GM19023 (cell line): Measurements from ENCODE around the gene HUNK.
"Not testable (repeated sequence)": the region's sequence is repeated elsewhere in the genome, so short reads cannot be mapped to it uniquely, and the experiment has no call there.

ENCODE experiments used
- ATAC-seq: cut with Tn5 transposase; IDR thresholded peaks from one replicate; pipeline ENCODE4 v1.9.1; 2021; ENCODE audit warnings: mild to moderate bottlenecking, moderate library complexity; ENCODE audit not compliant: unreplicated experiment

The HUNK gene

DNA sequence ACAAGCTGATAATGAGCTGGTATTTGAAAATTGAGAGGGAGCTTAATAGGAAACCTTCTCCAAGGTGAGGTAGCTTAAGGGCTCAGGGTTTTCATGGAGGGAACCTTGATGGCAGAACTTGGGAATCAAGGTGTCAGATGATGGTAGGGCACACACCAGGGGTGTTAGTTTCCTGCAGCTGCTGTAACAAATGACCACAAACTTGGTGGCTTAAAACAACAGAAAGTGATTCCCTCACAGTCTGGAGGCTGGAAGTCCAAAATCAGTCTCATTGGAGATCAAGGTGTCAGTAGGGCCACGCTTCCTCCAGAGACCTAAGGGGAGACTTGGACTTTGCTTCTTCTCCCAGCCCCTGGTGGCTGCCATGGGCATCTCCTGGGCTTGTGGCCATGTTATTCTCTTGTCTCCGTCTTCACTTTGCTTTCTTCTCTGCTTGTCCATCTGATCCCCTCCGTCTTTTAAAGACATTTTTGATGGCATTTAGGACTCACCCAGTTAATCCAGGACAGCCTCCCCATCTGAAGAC, 45.5 kb downstream of the HUNK start:
- ATAC-seq: no peak

DNA sequence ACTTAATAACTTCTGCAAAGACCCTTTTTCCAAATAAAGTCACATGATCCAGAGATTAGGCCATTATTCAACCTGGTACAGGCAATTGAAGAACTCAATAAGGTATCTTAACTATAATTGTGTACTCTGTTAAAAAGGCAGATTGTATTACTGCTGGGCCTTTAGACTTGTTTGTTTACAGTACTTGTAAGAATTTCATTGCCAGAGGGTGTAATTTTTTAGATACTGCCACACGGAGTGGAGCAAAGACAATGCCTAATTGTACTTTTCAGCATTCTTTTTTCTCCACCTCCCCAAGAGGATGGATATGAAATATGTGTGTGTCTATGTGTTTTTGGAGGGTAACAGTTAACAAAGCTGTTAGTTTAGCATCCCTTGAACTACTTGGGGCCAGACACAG, 47.5 kb downstream of the HUNK start:
- no peak for ATAC-seq

DNA sequence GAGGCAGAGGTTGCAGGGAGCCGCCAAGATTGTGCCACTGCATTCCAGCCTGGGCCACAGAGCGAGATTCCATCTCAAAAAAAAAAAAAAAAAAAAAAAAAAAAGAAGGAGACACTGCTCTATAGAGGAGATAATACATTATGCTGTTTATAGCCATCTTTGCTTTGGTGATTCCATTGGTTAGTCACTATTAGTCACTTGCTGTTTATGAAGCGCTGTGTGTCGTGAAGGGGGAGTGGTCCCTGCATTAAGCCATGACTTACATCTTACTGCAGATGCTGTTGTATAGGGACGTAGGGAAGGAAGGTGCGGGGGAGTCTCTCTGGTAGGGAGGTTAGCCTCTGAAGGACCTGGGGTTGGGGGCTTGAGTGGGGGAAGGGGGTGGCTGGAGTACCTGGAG, 48.3 kb downstream of the HUNK start:
- no peak for ATAC-seq

DNA sequence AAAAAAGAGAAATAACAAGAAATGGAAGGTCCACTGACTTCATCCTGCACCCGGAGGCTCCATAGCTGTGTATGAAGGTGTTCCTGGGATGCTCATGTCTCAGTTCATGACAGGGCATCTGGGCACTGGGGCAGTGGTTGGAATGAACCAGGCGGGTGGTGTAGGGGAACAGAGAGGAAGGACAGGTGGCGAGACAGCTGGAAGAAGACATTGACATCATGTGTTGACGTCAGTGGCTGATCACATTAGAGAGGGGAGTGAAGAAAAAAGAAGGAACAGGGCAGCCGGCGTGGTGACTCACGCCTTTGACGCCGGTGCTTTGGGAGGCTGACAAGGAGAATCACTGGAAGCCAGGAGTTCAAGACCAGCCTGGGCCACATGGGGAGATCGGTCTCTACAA, 50.1 kb downstream of the HUNK start:
- ATAC-seq: no peak

DNA sequence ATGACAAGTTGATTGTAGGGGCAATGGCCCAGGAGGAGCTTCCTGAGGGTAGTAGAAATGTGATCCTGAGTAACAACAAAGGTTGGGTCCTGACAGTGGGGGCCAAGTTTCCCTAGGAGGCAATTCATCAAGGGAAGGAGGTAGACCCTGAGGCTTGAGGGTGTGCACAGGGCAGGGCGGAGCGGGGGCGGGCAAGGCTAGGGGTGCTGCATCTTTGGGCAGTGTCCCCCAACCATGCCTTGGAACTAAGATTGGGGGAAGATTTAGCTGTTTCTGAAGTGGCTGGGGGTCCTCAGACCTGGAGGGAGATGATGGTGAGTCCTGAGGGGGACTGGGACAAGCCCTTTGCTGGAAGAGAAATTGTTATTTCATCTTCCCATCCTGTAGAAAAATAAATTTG, 50.9 kb downstream of the HUNK start:
- no peak for ATAC-seq

DNA sequence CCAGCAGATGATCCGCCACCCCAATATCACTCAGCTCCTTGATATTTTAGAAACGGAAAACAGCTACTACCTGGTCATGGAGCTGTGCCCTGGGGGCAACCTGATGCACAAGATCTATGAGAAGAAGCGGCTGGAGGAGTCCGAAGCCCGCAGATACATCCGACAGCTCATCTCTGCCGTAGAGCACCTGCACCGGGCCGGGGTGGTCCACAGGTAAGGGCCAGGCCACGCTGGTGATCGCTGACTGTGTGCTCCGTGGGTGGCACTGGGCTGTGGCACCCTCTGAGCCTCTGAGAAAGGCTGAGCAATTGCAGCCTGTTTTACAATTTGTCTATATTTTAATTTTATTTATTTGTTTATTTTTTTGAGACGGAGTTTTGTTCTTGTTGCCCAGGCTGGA, 51.7 kb downstream of the HUNK start:
- no peak for ATAC-seq

DNA sequence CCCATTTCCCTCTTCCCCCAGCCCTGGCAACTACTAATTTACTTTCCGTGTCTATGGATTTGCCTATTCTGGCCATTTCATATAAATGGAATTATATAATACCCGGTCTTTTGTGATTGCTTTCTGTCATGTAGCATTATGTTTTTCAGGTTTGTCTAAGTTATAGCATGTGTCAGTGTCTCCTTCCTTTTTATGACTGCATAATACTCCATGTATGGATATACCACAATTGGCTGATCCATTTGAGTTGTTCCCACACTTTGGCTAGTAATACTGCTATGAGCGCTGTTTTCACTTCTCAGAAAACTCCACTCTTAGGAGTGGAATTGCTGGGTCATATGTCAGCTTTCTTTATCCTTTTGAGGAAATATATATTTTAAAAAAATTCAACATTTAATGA, 53.7 kb downstream of the HUNK start:
- no peak for ATAC-seq

DNA sequence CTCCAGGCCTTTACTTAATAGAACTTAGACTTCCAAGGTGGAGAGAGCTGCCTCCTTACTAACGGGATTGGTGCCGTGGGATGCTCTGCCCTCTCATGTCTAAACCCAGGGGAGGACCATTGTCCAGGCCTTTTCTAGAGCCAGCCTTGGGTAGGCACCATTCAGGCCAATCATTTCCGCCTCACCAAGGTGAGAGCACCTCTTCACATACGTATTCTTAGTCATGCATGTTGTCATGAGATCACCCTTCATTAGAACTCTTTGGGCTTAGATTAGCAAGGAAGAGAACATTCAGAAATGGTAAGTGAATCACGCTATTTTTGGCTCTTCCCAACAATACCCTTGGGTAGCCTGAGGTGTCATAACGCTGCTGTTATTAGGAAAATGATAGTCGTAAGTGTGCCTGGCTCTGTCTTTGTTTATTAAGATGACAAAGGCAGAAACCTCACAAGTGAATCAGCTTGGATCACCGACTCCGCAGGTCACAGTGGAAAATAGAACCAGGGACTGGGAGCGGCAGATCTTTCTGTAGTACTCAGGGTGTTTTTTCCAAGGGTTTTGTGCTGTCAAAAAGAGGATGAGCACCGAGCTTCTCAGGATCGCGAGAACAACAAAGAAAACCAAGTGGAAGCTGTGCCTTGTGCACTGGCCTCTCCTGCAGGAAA, 55.0 kb downstream of the HUNK start:
- ATAC-seq: no peak

DNA sequence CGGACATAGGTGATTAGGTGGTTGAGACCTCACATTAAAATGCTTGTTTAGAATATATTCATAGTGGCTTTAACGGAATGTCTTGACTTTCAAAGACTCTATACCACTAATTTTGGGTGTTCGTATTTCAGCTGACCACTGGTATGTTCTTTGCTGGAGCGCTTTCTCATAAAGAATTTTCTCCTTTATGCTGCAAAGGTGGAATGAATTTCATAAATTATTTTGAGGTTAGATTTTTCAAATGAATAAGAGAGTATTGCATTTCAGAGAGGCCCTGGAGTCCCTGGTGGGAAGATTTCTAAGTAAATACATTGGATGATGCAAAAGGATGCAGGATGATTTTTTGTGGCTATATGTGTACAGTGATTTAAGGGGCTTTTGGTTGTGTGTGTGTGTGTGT, 55.8 kb downstream of the HUNK start:
- no peak for ATAC-seq

DNA sequence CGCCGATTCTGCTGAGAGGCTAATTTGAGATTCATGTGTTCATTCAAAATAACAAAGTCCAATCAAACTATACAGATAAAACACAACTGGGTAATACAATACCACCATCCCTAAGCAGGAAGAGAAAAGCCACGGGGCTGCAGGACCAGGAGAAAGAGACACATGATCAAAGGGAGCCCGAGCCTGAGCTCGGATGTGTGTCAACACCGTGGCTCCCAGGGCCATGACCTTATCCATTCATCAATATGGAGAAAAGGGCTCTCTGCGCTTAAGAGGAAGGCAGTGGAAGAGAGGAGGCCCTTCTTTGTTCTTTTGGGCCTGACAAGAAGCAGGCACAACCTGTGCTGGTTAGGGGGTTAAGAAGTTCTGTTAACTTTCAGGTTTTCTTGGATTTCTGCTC, 56.7 kb downstream of the HUNK start:
- ATAC-seq: no peak

DNA sequence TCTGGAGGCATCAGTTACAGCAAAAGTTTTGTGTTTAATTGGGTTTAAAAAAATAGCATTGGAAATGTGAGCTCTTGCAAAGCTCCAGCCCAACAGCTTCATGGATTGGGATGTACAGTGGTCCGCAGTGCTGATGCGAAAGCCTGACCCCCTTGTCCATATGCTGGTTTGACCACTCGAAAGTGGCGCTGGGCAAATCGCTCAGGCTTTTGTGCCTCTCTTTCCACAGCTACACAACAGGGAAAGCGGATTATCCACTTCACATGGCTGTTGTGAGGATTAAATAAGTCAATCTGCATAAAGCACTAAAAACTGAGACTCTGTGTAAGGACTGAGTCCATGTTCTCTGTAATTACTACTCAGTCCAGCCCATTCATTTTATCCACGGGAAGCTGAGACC, 57.2 kb downstream of the HUNK start:
- ATAC-seq: no peak

DNA sequence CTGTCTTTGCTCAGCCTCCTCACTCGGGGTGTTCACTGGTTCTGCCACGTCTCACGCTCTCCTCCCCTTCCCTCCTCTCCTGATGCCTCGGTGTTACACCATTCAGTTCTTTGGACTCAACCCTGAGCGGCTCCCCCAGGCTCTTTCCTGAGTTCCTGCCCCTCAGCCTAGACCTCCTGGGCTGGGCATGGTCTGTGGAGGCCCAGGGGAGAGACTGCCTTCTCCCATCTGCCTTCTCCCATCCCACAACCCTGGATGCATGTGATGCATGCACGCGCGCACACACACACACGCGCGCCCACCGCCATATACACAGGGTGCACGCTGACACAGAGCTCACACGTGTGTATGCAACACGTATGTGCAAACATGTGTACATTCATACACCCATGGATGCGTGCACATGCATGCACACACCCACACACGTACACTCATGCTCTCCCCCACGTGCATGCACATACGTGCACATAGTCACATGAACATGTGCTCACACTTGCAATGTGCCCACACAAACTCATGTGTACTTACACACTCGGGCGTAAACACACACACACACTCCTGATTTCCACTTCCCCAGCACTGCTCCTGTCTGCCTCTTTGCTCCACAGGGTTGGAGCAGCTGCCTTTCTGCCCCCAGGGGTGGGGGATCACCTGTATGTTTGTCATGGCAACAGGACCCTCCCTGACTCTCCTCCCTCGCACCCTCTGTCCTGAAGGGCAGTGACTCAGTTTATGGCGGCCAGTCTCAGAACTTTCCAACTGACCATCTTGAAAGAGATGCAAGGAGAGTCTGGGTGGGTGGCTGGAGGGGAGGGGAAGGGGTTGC, 59.0 kb downstream of the HUNK start:
- no peak for ATAC-seq

DNA sequence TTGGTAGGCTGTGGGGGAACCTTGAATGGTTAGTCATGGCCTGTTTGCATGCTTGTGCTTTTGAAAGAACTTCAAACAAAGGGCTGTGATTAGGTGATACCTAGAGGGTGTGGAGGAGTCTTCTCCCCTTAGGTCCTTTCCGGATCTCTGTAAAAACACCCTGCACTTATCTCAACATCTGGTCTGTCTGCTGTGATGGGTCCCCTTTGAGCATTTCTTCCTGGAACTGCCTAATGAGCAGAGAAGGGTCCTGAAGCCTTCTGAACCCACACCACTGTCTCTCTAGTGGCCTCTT, 59.6 kb downstream of the HUNK start:
- ATAC-seq: no peak

DNA sequence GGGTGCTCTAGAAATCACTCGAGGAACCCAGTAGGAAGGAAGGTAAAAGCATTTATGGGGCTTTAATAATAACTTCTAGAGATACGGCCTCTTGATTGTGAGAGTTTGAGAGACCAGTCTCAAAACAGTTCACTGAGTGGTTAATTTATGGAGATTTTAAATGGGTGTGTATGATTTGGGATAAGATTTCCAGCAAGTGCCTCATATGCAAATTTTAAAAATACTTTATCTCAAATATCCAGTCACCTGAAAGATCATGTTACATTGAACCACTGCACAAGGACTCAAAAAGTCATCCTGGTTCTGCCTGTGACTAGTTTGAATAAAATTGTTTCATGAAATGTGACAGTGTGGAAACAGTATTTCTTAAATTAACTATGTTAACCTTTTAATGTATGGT, 64.5 kb downstream of the HUNK start:
- no peak for ATAC-seq

DNA sequence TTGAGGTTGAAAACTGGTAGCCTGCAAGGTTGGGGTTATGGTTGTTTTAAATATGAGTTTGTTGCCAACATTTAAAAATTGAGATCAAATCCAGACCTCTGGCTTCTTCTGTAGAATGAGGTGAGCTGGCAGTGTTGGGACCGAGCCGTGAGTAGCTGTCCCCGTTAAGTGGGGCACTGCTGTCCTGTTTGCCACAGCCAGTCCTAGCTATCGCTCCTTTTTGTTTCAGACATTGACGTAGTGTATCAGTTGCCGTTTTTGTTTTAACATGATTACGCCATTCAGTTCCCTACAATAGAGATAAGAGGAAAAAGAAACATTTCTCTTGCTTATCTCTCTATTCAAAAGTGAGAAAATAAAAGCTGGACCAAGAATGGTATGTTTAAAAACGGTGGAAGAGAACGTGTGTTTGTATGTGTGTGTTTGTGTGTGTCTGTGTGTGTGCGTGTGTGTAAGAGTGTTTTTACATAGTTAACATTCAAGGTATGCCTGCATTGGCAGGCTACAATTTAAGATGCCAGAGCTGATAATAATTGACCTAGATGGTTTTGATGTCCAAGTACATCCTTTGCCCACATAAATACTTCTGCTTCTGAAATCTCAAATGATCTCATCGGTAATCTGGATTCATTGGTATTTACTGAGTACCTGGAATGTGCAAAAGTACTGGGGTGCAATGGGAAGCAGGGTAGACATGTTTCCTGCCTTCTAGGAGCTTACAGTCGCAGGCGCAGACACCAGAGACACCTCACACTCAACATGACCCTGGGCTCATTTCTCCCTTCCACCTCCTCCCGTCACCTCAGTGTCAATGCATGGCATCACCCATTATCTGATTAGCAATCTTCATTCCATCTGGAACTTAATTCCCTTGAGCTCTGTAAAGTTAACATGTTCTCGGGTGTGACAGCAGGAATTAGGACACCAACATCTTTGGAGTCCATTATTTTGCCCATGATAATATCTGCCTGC, 65.8 kb downstream of the HUNK start:
- ATAC-seq: no peak

DNA sequence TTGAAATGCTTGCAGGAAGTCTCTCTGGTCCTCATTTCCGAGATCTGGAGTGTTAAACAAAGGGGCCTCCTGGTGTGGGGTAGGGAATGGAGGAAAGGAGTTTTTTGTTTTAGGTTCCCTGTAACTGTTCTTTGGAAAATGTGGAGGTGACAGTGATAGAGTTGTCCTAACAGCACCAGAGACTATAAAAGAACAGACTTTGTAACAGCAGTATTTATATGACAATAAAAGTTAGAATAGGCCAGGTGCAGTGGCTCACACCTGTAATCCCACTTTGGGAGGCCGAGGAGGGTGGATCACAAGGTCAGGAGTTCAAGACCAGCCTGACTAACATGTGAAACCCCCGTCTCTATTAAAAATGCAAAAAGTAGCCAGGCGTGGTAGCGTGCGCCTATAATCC, 68.9 kb downstream of the HUNK start:
- no peak for ATAC-seq

DNA sequence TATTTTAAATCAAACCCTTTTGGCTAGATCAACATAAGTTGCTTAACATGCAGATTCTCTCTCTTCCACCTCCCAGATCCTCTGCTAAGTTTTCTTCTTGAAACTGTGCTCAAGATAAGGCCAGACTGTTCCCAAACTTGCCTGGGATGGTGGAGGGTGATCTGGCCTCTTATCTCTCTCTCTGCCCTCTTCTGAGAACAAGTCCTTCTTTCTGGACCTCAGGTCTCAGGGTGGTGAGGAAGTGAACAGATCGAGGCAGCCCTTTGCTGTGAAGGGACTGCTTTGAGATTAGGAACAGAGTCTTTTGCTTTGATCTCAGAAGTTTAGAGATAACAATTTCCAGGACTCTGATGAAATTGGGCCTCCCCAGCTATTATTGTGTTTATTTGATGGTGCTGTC, 70.7 kb downstream of the HUNK start:
- ATAC-seq: no peak

DNA sequence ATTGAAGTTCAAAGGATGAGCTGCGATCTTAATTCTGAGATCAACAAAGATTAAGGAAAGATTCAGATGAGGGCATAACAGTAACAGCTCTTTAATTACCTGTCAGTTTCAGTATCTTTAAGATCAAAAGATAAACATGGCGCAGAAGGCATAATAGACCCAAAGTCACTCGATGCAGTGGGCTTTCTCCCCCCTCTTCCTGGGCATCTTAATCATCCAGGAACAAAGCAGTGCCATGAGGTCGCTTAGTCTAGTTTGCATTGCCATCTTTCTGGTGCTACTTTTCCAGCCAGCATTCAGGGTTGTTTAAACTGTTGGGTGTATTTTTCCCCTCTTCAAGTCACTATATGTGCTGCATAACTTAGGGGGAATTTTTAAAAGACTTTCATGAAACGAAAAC, 72.3 kb downstream of the HUNK start:
- no peak for ATAC-seq

DNA sequence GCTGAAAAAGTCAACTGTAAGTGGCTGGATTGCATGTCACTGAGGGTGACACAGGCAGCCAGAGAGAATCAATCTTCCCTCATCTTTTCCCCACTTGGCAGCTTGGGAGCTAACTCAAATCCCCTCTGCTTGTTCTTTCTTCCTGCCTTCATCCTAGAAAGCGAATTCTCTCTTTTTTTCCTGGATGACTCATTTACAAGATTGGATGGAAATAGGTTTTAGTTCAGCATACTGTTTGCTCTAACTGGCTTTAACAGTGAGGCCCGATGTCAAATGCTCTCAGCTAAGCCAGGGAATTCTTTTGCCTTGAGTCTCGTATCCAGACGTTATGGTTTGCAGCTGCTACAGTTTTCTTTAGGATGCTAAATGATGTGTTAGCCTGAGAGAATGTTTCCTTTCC, 72.7 kb downstream of the HUNK start:
- no peak for ATAC-seq

DNA sequence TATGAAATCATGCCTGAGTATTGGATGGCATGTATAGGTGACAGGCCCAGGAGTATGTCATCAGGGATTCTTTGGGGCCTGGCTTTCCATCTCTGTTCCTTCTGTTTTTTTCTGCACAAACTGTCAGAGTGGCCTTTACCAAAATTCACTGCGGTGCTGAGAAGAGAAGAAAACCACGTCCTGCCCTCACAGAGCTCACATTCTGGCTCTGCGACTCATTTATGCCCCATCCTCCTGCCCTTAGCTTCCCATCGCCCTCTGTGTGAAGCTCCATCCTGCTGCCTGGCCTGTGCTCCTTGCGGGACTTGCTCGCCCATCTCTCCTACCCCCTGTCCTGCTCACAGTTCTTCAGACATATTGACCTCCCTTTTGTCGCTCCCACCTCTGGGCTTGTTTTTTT, 73.4 kb downstream of the HUNK start:
- no peak for ATAC-seq

DNA sequence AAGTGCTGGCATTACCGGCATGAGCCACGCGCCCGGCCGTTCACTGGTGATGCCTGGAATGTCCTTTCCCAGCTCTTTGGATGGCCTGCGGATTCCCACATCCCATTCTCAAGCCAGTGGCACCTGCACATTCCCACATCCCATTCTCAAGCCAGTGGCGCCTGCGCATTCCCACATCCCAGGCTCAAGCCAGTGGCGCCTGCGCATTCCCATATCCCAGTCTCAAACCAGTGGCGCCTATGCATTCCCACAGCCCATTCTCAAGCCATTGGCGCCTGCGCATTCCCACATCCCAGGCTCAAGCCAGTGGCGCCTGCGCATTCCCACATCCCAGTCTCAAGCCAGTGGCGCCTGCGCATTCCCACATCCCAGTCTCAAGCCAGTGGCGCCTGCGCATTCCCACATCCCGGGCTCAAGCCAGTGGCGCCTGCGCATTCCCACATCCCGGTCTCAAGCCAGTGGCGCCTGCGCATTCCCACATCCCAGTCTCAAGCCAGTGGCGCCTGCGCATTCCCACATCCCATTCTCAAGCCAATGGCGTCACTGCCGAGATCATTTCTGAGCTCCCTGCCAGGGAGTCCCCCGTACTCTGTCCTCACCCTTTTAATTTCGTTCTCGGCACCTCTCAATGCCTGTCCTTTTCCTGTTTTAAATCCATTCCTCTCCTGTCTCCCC, 74.2 kb downstream of the HUNK start:
- ATAC-seq: not testable (repeated sequence)
